Measurements from ENCODE around the gene COL3A1.

COL3A1 gene

GRCh38 chr2:189047171-189047888, 73.2 kb downstream of the COL3A1 start:
- Mint-ChIP-seq H3K27me3 (ENCODE audit: low read depth, poor library complexity) (no peaks in the 10 kb centered on the region), H3K9me3 (no peaks in the 10 kb centered on the region), H3K4me1 (no peaks in the 10 kb centered on the region), H3K36me3 (ENCODE audit: low read depth) (peaks cover 19% of the 10 kb centered on the region), H3K4me3 (no peak overlapping the region), H3K27ac (no peak overlapping the region)
- no peak for DNase-seq
- no peak for TF ChIP-seq CTCF (IDR thresholded peaks at IDR 0.05)

- DNase-seq: no peak
Observed at GRCh38 chr2:189048189-189048588, 74.0 kb downstream of the COL3A1 start.

GRCh38 chr2:189049709-189050164, 75.6 kb downstream of the COL3A1 start:
- no peak for DNase-seq
- TF ChIP-seq CTCF (IDR thresholded peaks at IDR 0.05): no peak
- Mint-ChIP-seq H3K27me3 (ENCODE audit: low read depth, poor library complexity) (no peaks in the 10 kb centered on the region), H3K9me3 (no peaks in the 10 kb centered on the region), H3K36me3 (ENCODE audit: low read depth) (peaks cover 19% of the 10 kb centered on the region), H3K27ac (no peak overlapping the region), H3K4me1 (no peaks in the 10 kb centered on the region), H3K4me3 (no peak overlapping the region)

More at GRCh38 chr2:189048189-189048588, 74.0 kb downstream of the COL3A1 start:
- H3K36me3 Mint-ChIP-seq (ENCODE audit: low read depth): peaks cover 19% of the 10 kb centered on the region
- no peak overlapping the region for H3K4me3 Mint-ChIP-seq
- no peaks in the 10 kb centered on the region for H3K27me3 Mint-ChIP-seq (ENCODE audit: low read depth, poor library complexity)
- no peaks in the 10 kb centered on the region for H3K9me3 Mint-ChIP-seq
- H3K4me1 Mint-ChIP-seq: no peaks in the 10 kb centered on the region
- no peak for TF ChIP-seq CTCF (IDR thresholded peaks at IDR 0.05)
- no peak overlapping the region for H3K27ac Mint-ChIP-seq

GRCh38 chr2:189050165-189050712, 76.1 kb downstream of the COL3A1 start:
- H3K9me3 Mint-ChIP-seq: no peaks in the 10 kb centered on the region
- no peak overlapping the region for H3K27ac Mint-ChIP-seq
- H3K4me1 Mint-ChIP-seq: no peaks in the 10 kb centered on the region
- H3K4me3 Mint-ChIP-seq: no peak overlapping the region
- peaks cover 19% of the 10 kb centered on the region for H3K36me3 Mint-ChIP-seq (ENCODE audit: low read depth)
- H3K27me3 Mint-ChIP-seq (ENCODE audit: low read depth, poor library complexity): no peaks in the 10 kb centered on the region
- TF ChIP-seq CTCF (IDR thresholded peaks at IDR 0.05): no peak
- DNase-seq: no peak

GRCh38 chr2:189056200-189057106, 82.3 kb downstream of the COL3A1 start:
- Mint-ChIP-seq H3K36me3 (ENCODE audit: low read depth) (peaks cover 14% of the 10 kb centered on the region), H3K4me3 (no peak overlapping the region)
- no peak for DNase-seq

More at GRCh38 chr2:189056200-189057106, 82.3 kb downstream of the COL3A1 start:
- H3K9me3 Mint-ChIP-seq: no peaks in the 10 kb centered on the region
- peak overlapping the region; percentile 22 for H3K27ac Mint-ChIP-seq
- TF ChIP-seq CTCF (IDR thresholded peaks at IDR 0.05): no peak
- no peaks in the 10 kb centered on the region for H3K4me1 Mint-ChIP-seq
- H3K27me3 Mint-ChIP-seq (ENCODE audit: low read depth, poor library complexity): no peaks in the 10 kb centered on the region
